K562 (cell line): ENCODE data around the gene ERICH2. TPM values are rescaled to one million over a fixed set of nuclear protein-coding genes. Genes with fewer than 3 reads are reported as not detected.

Source experiments
- ERF ChIP-seq: fragments of 450-650 bp; formaldehyde crosslinking; IDR thresholded peaks from 2 replicates; pipeline ENCODE4 v1.4.0; 2020; ENCODE audit warnings: mild to moderate bottlenecking, mixed read lengths
- FOSL1 ChIP-seq: fragments of 200-800 bp; sonication (Bioruptor generic); conservative IDR thresholded peaks from 2 replicates; pipeline ENCODE4 v1.6.1; 2016; ENCODE audit warnings: missing genetic modification characterization, missing compliant biosample characterization
- JUND ChIP-seq, 2 experiments: IDR thresholded peaks; 2 replicates in 1 of 2; 3 replicates in 1 of 2; pipeline ENCODE4 v1.6.1; 2011; ENCODE audit warnings: borderline replicate concordance in 2 of 2, low read depth in 2 of 2, low read length in 2 of 2, improper control_type of control experiment in 1 of 2, missing biosample characterization in 1 of 2, missing genetic modification characterization in 1 of 2, missing genetic modification reagents in 1 of 2
- KDM4B ChIP-seq, 2 experiments: fragments of 450-650 bp in 1 of 2; sonication (generic) in 1 of 2; IDR thresholded peaks; 2 replicates each; pipeline ENCODE4 v1.6.1; 2016 to 2017; ENCODE audit warnings: borderline replicate concordance in 2 of 2, antibody characterized with exemption in 1 of 2, low read depth in 1 of 2, mild to moderate bottlenecking in 1 of 2
- NONO ChIP-seq, 2 experiments: fragments of 200-400 bp in 1 of 2; fragments of 450-650 bp in 1 of 2; formaldehyde crosslinking in 1 of 2; IDR thresholded peaks; 2 replicates each; pipeline ENCODE4 v1.6.1; 2017; ENCODE audit warnings: low read depth in 2 of 2, mild to moderate bottlenecking in 2 of 2, moderate library complexity in 2 of 2, low read length in 1 of 2
- NR1H2 ChIP-seq: sonication (generic); formaldehyde crosslinking; IDR thresholded peaks from 2 replicates; pipeline ENCODE4 v1.4.0; 2020; ENCODE audit warnings: mild to moderate bottlenecking, missing genetic modification reagents
- RBM17 ChIP-seq: fragments of 200-400 bp; formaldehyde crosslinking; IDR thresholded peaks from 2 replicates; pipeline ENCODE4 v1.6.1; 2017; ENCODE audit warnings: low read depth, mild to moderate bottlenecking, low read length, borderline replicate concordance
- SAP30 ChIP-seq: fragments of 200-600 bp; sonication (generic); IDR thresholded peaks from 2 replicates; pipeline ENCODE4 v1.6.1; 2012; ENCODE audit warnings: borderline replicate concordance, low read depth, mild to moderate bottlenecking, moderate library complexity, low read length, control low read depth, inconsistent platforms; ENCODE audit not compliant: insufficient read depth, poor library complexity, severe bottlenecking
- ZNF263 ChIP-seq: sonication (generic); formaldehyde crosslinking; IDR thresholded peaks from 2 replicates; pipeline ENCODE4 v1.8.0; 2022; ENCODE audit warnings: mild to moderate bottlenecking, missing genetic modification reagents, borderline replicate concordance
- polyA plus RNA-seq, 8 experiments: library from polyadenylated mRNA; depleted of rRNA in 4 of 8; stranded (reverse) in 5 of 8; unstranded in 3 of 8; fragments of >200 nt; fragmentation: Nextera tagmentation in 2 of 8; fragmentation: Illumina TruSeq in 1 of 8; extraction: Ambion mirVana in 2 of 8; extraction: Trizol in 1 of 8; gene quantifications; 2 replicates each; pipeline versions ENCODE4 v1.2.1 to v1.2.3, GENCODE V29; 2011 to 2014; ENCODE audit warnings: inconsistent platforms in 1 of 8, missing spikeins in 1 of 8
- total RNA-seq, 7 experiments: library from RNA; depleted of rRNA in 6 of 7; stranded (reverse); fragments of >200 nt in 6 of 7; fragmentation: Illumina TruSeq in 2 of 7; extraction: Trizol in 2 of 7; gene quantifications; 2 replicates each; pipeline versions ENCODE4 v1.2.1 to v1.2.3, GENCODE V29; 2011 to 2021; ENCODE audit warnings: low replicate concordance in 1 of 7
- TF ChIP-seq, protein P1 (sequence below): fragments of 450-650 bp; IDR thresholded peaks from 2 replicates; pipeline ENCODE4 v1.6.1; 2016; ENCODE audit warnings: mild to moderate bottlenecking, moderate library complexity
- TF ChIP-seq, protein P2 (sequence below): fragments of 450-650 bp; formaldehyde crosslinking; IDR thresholded peaks from 2 replicates; pipeline ENCODE4 v1.4.0; 2020; ENCODE audit warnings: mild to moderate bottlenecking, moderate library complexity

ERICH2 gene
- total and polyA plus RNA-seq, 9 of the 15 experiments (the other 6 are each of a cell fraction or from before 2014, with no cell fraction given): 0.85 to 2.4 (median 1.6) TPM

DNA sequence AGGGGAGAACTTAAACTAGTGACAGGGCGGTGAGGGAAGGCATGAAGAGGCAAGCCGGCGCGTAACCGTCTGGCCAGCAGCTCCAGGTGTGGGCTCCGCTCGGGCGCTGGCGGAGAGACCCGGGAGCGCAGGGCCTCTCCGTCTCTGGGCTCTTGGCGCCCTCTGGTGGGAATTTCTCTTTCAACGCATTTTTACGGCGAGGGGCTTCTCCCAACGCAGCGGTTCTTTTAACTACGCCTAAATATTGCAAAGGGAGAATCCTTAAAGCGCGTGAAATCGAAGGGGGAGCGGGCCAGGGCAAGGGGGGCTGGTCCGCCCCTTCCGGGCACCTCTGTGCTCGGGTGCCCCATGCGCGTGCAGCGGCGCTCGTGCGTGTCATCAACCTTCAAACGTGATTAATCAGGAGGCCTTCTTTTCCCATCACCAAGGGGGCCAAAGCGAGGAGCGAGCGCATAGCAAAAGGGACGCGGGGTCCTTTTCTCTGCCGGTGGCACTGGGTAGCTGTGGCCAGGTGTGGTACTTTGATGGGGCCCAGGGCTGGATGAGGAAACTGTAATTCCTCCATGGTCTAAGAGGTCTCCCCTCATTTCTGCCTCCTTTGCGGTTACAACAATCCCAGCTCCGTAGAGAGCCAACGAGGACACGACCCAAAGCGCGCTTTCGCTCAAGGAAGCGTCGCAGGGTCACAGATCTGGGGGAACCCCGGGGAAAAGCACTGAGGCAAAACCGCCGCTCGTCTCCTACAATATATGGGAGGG, 45.7 kb downstream of the ERICH2 start (continued):
- TF ChIP-seq FOSL1 (tag) (0 out of 2 replicates have a peak, but pooled peaks have one; percentile 9), NONO (IDR thresholded peaks at IDR 0.05; ENCODE audit: low read depth in 2 of 2, low read length in 1 of 2) (0 out of 4 replicates have a peak, but pooled peaks of 1 of the 2 experiments have one; percentile 6), SAP30 (peak; percentile 40), ZNF263 (CRISPR knock-in tag) (0 out of 2 replicates have a peak, but pooled peaks have one; percentile 57), ERF (peak; percentile 16; the same call in 1 of the 2 replicates), RBM17 (no peak), JUND (IDR thresholded peaks at IDR 0.05; ENCODE audit: borderline replicate concordance, low read depth, low read length) (no peak), JUND (tag; IDR thresholded peaks at IDR 0.05; ENCODE audit: borderline replicate concordance, low read depth, low read length) (peak; percentile 31; the same call in 1 of the 3 replicates), NR1H2 (CRISPR knock-in tag) (no peak), KDM4B (IDR thresholded peaks at IDR 0.05; ENCODE audit: borderline replicate concordance in 2 of 2, low read depth in 1 of 2) (peak in 1 of 2 experiments; percentile 52; a peak in 1 of 4 replicates)
- TF ChIP-seq, protein P1, sequence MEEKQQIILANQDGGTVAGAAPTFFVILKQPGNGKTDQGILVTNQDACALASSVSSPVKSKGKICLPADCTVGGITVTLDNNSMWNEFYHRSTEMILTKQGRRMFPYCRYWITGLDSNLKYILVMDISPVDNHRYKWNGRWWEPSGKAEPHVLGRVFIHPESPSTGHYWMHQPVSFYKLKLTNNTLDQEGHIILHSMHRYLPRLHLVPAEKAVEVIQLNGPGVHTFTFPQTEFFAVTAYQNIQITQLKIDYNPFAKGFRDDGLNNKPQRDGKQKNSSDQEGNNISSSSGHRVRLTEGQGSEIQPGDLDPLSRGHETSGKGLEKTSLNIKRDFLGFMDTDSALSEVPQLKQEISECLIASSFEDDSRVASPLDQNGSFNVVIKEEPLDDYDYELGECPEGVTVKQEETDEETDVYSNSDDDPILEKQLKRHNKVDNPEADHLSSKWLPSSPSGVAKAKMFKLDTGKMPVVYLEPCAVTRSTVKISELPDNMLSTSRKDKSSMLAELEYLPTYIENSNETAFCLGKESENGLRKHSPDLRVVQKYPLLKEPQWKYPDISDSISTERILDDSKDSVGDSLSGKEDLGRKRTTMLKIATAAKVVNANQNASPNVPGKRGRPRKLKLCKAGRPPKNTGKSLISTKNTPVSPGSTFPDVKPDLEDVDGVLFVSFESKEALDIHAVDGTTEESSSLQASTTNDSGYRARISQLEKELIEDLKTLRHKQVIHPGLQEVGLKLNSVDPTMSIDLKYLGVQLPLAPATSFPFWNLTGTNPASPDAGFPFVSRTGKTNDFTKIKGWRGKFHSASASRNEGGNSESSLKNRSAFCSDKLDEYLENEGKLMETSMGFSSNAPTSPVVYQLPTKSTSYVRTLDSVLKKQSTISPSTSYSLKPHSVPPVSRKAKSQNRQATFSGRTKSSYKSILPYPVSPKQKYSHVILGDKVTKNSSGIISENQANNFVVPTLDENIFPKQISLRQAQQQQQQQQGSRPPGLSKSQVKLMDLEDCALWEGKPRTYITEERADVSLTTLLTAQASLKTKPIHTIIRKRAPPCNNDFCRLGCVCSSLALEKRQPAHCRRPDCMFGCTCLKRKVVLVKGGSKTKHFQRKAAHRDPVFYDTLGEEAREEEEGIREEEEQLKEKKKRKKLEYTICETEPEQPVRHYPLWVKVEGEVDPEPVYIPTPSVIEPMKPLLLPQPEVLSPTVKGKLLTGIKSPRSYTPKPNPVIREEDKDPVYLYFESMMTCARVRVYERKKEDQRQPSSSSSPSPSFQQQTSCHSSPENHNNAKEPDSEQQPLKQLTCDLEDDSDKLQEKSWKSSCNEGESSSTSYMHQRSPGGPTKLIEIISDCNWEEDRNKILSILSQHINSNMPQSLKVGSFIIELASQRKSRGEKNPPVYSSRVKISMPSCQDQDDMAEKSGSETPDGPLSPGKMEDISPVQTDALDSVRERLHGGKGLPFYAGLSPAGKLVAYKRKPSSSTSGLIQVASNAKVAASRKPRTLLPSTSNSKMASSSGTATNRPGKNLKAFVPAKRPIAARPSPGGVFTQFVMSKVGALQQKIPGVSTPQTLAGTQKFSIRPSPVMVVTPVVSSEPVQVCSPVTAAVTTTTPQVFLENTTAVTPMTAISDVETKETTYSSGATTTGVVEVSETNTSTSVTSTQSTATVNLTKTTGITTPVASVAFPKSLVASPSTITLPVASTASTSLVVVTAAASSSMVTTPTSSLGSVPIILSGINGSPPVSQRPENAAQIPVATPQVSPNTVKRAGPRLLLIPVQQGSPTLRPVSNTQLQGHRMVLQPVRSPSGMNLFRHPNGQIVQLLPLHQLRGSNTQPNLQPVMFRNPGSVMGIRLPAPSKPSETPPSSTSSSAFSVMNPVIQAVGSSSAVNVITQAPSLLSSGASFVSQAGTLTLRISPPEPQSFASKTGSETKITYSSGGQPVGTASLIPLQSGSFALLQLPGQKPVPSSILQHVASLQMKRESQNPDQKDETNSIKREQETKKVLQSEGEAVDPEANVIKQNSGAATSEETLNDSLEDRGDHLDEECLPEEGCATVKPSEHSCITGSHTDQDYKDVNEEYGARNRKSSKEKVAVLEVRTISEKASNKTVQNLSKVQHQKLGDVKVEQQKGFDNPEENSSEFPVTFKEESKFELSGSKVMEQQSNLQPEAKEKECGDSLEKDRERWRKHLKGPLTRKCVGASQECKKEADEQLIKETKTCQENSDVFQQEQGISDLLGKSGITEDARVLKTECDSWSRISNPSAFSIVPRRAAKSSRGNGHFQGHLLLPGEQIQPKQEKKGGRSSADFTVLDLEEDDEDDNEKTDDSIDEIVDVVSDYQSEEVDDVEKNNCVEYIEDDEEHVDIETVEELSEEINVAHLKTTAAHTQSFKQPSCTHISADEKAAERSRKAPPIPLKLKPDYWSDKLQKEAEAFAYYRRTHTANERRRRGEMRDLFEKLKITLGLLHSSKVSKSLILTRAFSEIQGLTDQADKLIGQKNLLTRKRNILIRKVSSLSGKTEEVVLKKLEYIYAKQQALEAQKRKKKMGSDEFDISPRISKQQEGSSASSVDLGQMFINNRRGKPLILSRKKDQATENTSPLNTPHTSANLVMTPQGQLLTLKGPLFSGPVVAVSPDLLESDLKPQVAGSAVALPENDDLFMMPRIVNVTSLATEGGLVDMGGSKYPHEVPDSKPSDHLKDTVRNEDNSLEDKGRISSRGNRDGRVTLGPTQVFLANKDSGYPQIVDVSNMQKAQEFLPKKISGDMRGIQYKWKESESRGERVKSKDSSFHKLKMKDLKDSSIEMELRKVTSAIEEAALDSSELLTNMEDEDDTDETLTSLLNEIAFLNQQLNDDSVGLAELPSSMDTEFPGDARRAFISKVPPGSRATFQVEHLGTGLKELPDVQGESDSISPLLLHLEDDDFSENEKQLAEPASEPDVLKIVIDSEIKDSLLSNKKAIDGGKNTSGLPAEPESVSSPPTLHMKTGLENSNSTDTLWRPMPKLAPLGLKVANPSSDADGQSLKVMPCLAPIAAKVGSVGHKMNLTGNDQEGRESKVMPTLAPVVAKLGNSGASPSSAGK: peak; percentile 36; the same call in 1 of the 2 replicates
- TF ChIP-seq, protein P2, sequence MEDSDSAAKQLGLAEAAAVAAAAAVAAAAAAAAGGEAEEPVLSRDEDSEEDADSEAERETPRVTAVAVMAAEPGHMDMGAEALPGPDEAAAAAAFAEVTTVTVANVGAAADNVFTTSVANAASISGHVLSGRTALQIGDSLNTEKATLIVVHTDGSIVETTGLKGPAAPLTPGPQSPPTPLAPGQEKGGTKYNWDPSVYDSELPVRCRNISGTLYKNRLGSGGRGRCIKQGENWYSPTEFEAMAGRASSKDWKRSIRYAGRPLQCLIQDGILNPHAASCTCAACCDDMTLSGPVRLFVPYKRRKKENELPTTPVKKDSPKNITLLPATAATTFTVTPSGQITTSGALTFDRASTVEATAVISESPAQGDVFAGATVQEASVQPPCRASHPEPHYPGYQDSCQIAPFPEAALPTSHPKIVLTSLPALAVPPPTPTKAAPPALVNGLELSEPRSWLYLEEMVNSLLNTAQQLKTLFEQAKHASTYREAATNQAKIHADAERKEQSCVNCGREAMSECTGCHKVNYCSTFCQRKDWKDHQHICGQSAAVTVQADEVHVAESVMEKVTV (CRISPR knock-in tag): peak; percentile 98
